Measurements from ENCODE around the gene HORMAD2.

DNA sequence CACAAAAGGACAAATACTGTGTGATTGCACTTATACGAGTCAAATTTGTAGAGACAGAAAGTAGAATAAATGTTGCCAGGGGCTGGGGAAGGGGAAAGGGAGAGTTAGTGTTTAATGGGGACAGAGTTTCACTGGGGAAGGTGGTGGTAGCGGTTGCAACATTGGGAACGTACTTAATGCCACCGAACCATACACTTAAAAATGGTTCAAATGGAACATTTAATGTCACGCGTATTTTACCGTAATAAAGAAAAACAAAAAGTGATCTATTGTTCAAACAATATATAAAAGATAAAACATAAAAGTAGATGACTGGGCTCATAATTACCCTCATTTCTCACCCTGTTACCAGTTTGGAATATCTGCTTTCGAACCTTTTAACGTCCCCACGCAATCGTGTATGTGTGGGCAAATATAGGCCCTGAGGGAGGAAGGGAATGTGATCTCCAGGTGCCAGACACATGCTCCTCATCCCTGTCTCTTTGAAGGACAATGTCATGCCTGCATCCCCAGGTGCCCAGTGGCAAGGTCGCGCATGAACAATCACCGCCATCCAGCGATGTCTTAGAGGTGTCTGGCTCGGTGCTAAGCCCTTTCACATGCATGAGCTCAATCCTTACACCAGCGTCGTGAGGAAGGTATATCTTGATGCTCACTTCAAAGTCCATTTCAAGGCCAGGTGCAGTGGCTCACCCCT lies 131.0 kb downstream of the HORMAD2 start:
- TF ChIP-seq, protein P1, sequence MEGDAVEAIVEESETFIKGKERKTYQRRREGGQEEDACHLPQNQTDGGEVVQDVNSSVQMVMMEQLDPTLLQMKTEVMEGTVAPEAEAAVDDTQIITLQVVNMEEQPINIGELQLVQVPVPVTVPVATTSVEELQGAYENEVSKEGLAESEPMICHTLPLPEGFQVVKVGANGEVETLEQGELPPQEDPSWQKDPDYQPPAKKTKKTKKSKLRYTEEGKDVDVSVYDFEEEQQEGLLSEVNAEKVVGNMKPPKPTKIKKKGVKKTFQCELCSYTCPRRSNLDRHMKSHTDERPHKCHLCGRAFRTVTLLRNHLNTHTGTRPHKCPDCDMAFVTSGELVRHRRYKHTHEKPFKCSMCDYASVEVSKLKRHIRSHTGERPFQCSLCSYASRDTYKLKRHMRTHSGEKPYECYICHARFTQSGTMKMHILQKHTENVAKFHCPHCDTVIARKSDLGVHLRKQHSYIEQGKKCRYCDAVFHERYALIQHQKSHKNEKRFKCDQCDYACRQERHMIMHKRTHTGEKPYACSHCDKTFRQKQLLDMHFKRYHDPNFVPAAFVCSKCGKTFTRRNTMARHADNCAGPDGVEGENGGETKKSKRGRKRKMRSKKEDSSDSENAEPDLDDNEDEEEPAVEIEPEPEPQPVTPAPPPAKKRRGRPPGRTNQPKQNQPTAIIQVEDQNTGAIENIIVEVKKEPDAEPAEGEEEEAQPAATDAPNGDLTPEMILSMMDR (conservative IDR thresholded peaks at IDR 0.05 in 1 of 2, IDR thresholded peaks at IDR 0.05 in 1 of 2; ENCODE audit: low read depth in 1 of 2, low read length in 2 of 2), result no peak
- TF ChIP-seq EZH2 (IDR thresholded peaks at IDR 0.05; ENCODE audit: low read length, missing control alignments), result no peak
